ENCODE measurements around the gene PIERCE2. TPM values are rescaled to one million over a fixed set of nuclear protein-coding genes. Genes with fewer than 3 reads are reported as not detected.
"Not testable (repeated sequence)": the region's sequence is repeated elsewhere in the genome, so short reads cannot be mapped to it uniquely, and the experiment has no call there.

Gene PIERCE2
- total RNA-seq, 1 experiment from 2014 or later: 0.44 TPM

GRCh38 chr15:55445936-55446335, 37.6 kb downstream of the PIERCE2 start:
- H3K27ac Mint-ChIP-seq; H2BK15ac ChIP-seq (ENCODE audit: low read depth, low read length); H4K8ac ChIP-seq (replicated peaks; ENCODE audit: insufficient read length, low read depth, low read length); H3K23me2 ChIP-seq (ENCODE audit: insufficient read length, low read depth, low read length, poor library complexity, severe bottlenecking); DNase-seq; H3K56ac ChIP-seq (ENCODE audit: insufficient read length, low read depth, low read length); H3K4ac ChIP-seq (ENCODE audit: low read depth, low read length); H2BK12ac ChIP-seq (ENCODE audit: insufficient read length, low read depth, low read length); H3K4me1 Mint-ChIP-seq; H3K27me3 Mint-ChIP-seq (ENCODE audit: low read depth); H4K5ac ChIP-seq (ENCODE audit: insufficient read length, low read depth, low read length); H3K9me3 ChIP-seq (ENCODE audit: control insufficient read depth, low read depth, low read length); H3K79me1 ChIP-seq (ENCODE audit: insufficient read depth, low read depth, low read length, poor library complexity, severe bottlenecking); H2BK5ac ChIP-seq (ENCODE audit: insufficient read length, low read length); H3T11ph ChIP-seq (ENCODE audit: low read length); H3K27ac ChIP-seq (ENCODE audit: insufficient read length, low read depth, low read length); H3K27me3 ChIP-seq (ENCODE audit: insufficient read depth, low read length); H3K4me1 ChIP-seq (ENCODE audit: insufficient read depth, low read length); H4K20me1 ChIP-seq (ENCODE audit: control insufficient read depth, insufficient read depth, insufficient read length); H2BK20ac ChIP-seq (ENCODE audit: low read depth, low read length, poor library complexity, severe bottlenecking); H2AFZ ChIP-seq (ENCODE audit: low read length); H2AK5ac ChIP-seq (ENCODE audit: insufficient read length, low read length); H3K79me2 ChIP-seq (ENCODE audit: insufficient read depth, low read length); H3K4me2 ChIP-seq (ENCODE audit: insufficient read depth, insufficient read length, low read length); H2BK120ac ChIP-seq (ENCODE audit: low read depth, low read length, poor library complexity, severe bottlenecking); H3K23ac ChIP-seq (ENCODE audit: insufficient read length, low read depth, low read length); H3K18ac ChIP-seq (ENCODE audit: insufficient read length, low read depth, low read length); H4K91ac ChIP-seq (ENCODE audit: insufficient read length, low read depth, low read length); H3K14ac ChIP-seq (ENCODE audit: insufficient read depth, low read length); H3K9ac ChIP-seq (ENCODE audit: extremely low read depth, insufficient read length, low read length); H3K4me3 Mint-ChIP-seq: not testable (repeated sequence)
- no CpG with 5 or more reads among the region's 27 CpGs for WGBS (ENCODE audit: extremely low coverage, insufficient read length, low lambda C conversion rate)
- Mint-ChIP-seq H3K9me3 (peaks cover 36 to 49% of the 10 kb centered on the region in 2 experiments), H3K36me3 (ENCODE audit: insufficient read depth in 1 of 3, low read depth in 3 of 3) (peaks cover 6 to 21% (median 16%) of the 10 kb centered on the region in 3 experiments; a peak in 5 of 7 replicates)

GRCh38 chr15:55446379-55447029, 38.2 kb downstream of the PIERCE2 start:
- H3K18ac ChIP-seq (ENCODE audit: insufficient read length, low read depth, low read length); H3K9me3 ChIP-seq (ENCODE audit: control insufficient read depth, low read depth, low read length); H3K23me2 ChIP-seq (ENCODE audit: insufficient read length, low read depth, low read length, poor library complexity, severe bottlenecking); H2BK5ac ChIP-seq (ENCODE audit: insufficient read length, low read length); H3K23ac ChIP-seq (ENCODE audit: insufficient read length, low read depth, low read length); H3K4me2 ChIP-seq (ENCODE audit: insufficient read depth, insufficient read length, low read length); H3K56ac ChIP-seq (ENCODE audit: insufficient read length, low read depth, low read length); H3K27me3 Mint-ChIP-seq (ENCODE audit: low read depth); H4K20me1 ChIP-seq (ENCODE audit: control insufficient read depth, insufficient read depth, insufficient read length); H3K4me3 Mint-ChIP-seq; H3K27ac Mint-ChIP-seq; H4K5ac ChIP-seq (ENCODE audit: insufficient read length, low read depth, low read length); H3K4ac ChIP-seq (ENCODE audit: low read depth, low read length); H3T11ph ChIP-seq (ENCODE audit: low read length); H2BK20ac ChIP-seq (ENCODE audit: low read depth, low read length, poor library complexity, severe bottlenecking); DNase-seq; H3K14ac ChIP-seq (ENCODE audit: insufficient read depth, low read length); H4K8ac ChIP-seq (replicated peaks; ENCODE audit: insufficient read length, low read depth, low read length); H2BK12ac ChIP-seq (ENCODE audit: insufficient read length, low read depth, low read length); H3K27ac ChIP-seq (ENCODE audit: insufficient read length, low read depth, low read length); H2AK5ac ChIP-seq (ENCODE audit: insufficient read length, low read length); H3K79me2 ChIP-seq (ENCODE audit: insufficient read depth, low read length); H3K9ac ChIP-seq (ENCODE audit: extremely low read depth, insufficient read length, low read length); H2BK120ac ChIP-seq (ENCODE audit: low read depth, low read length, poor library complexity, severe bottlenecking); H4K91ac ChIP-seq (ENCODE audit: insufficient read length, low read depth, low read length); H2AFZ ChIP-seq (ENCODE audit: low read length); H3K27me3 ChIP-seq (ENCODE audit: insufficient read depth, low read length); H3K4me1 ChIP-seq (ENCODE audit: insufficient read depth, low read length); H2BK15ac ChIP-seq (ENCODE audit: low read depth, low read length); H3K4me1 Mint-ChIP-seq; H3K79me1 ChIP-seq (ENCODE audit: insufficient read depth, low read depth, low read length, poor library complexity, severe bottlenecking): not testable (repeated sequence)
- peaks cover 36 to 49% of the 10 kb centered on the region in 2 experiments for H3K9me3 Mint-ChIP-seq
- no CpG with 5 or more reads among the region's 41 CpGs for WGBS (ENCODE audit: extremely low coverage, insufficient read length, low lambda C conversion rate)
- peaks cover 6 to 21% (median 16%) of the 10 kb centered on the region in 3 experiments; a peak in 5 of 7 replicates for H3K36me3 Mint-ChIP-seq (ENCODE audit: insufficient read depth in 1 of 3, low read depth in 3 of 3)
